GM19238 (cell line): ENCODE results near the gene KDM5C.
"Not testable (repeated sequence)": the region's sequence is repeated elsewhere in the genome, so short reads cannot be mapped to it uniquely, and the experiment has no call there.

ENCODE experiments used
- DNase-seq: peaks from one replicate; pipeline ENCODE4 v3.0.0; 2011; ENCODE audit warnings: low spot score; ENCODE audit not compliant: insufficient read length

Gene KDM5C

GRCh38 chrX:53194308-53194707 is 30.7 kb downstream of the KDM5C start:
- DNase-seq, result no peak

GRCh38 chrX:53193093-53193492 is 31.9 kb downstream of the KDM5C start:
- DNase-seq, result no peak

GRCh38 chrX:53190363-53190960 is 34.5 kb downstream of the KDM5C start:
- DNase-seq, result no peak

GRCh38 chrX:53188763-53189162 is 36.2 kb downstream of the KDM5C start:
- no peak for DNase-seq

GRCh38 chrX:53186351-53186750 is 38.7 kb downstream of the KDM5C start:
- DNase-seq, result no peak

- DNase-seq, result no peak
These were observed 40.2 kb downstream of the KDM5C start for GRCh38 chrX:53184836-53185235.

- DNase-seq, result no peak
These were observed 53.7 kb downstream of the KDM5C start for GRCh38 chrX:53171356-53171755.

- no peak for DNase-seq
These were observed 58.9 kb downstream of the KDM5C start for GRCh38 chrX:53166103-53166502.

GRCh38 chrX:53164566-53164965 is 60.4 kb downstream of the KDM5C start:
- not testable (repeated sequence) for DNase-seq

- no peak for DNase-seq
These were observed 61.6 kb downstream of the KDM5C start for GRCh38 chrX:53163436-53163835.

GRCh38 chrX:53160297-53160983 is 64.6 kb downstream of the KDM5C start:
- DNase-seq, result no peak

GRCh38 chrX:53159184-53159583 is 65.8 kb downstream of the KDM5C start:
- DNase-seq, result no peak

GRCh38 chrX:53156207-53156596 is 68.8 kb downstream of the KDM5C start:
- DNase-seq, result no peak

- no peak for DNase-seq
These were observed 69.3 kb downstream of the KDM5C start for GRCh38 chrX:53155512-53156206.

- no peak for DNase-seq
These were observed 71.4 kb downstream of the KDM5C start for GRCh38 chrX:53153581-53153980.
